ENCODE data around the gene TGFB2. TPM values are rescaled to one million over a fixed set of nuclear protein-coding genes. Genes with fewer than 3 reads are reported as not detected.
A peak's percentile ranks its signal among the peaks of the same experiment; 100 is the strongest.

Gene TGFB2
- total and polyA plus RNA-seq, 8 donors, result 0.35 to 13.6 (median 2.3) TPM; not detected in 1

GRCh38 chr1:218374401-218375353, 29.5 kb downstream of the TGFB2 start:
- Histone ChIP-seq H3K4me3 (no peak overlapping the region), H3K4me1 (peaks cover 0 to 54% (median 34%) of the 10 kb centered on the region in 4 donors), H3K36me3 (no peaks in the 10 kb centered on the region), H3K27me3 (no peaks in the 10 kb centered on the region), H3K9me3 (no peaks in the 10 kb centered on the region), H3K27ac (peak overlapping the region in 4 of 5 donors; percentile 11 to 66 (median 31))
- no peak for DNase-seq
- intact Hi-C loops (cut with DNase I; ENCODE audit: low total_unique reads), result no loop called here
- TF ChIP-seq CTCF (IDR thresholded peaks at IDR 0.05) (no peak), EP300 (IDR thresholded peaks at IDR 0.05) (no peak), POLR2AphosphoS5 (IDR thresholded peaks at IDR 0.05) (no peak), POLR2A (IDR thresholded peaks at IDR 0.05) (no peak)
- WGBS, 5 donors, result 32 to 42% (median 41%) methylated on average over 7 of the region's 7 CpGs

GRCh38 chr1:218376722-218377121, 31.6 kb downstream of the TGFB2 start:
- Histone ChIP-seq H3K4me3 (no peak overlapping the region), H3K36me3 (no peaks in the 10 kb centered on the region), H3K27ac (no peak overlapping the region), H3K9me3 (no peaks in the 10 kb centered on the region), H3K4me1 (peaks cover 6 to 64% (median 37%) of the 10 kb centered on the region in 4 donors), H3K27me3 (no peaks in the 10 kb centered on the region)
- TF ChIP-seq POLR2AphosphoS5 (IDR thresholded peaks at IDR 0.05), result no peak
- no peak for TF ChIP-seq POLR2A (IDR thresholded peaks at IDR 0.05)
- TF ChIP-seq CTCF (IDR thresholded peaks at IDR 0.05), result no peak
- no peak for TF ChIP-seq EP300 (IDR thresholded peaks at IDR 0.05)
- no peak for DNase-seq
- intact Hi-C loops (cut with DNase I; ENCODE audit: low total_unique reads), result no loop called here
- WGBS, 5 donors, result 61 to 80% (median 74%) methylated on average over 2 of the region's 2 CpGs

- DNase-seq, result no peak
- Histone ChIP-seq H3K27me3 (no peaks in the 10 kb centered on the region), H3K27ac (no peak overlapping the region), H3K36me3 (no peaks in the 10 kb centered on the region), H3K4me3 (no peak overlapping the region), H3K4me1 (peaks cover 6 to 59% (median 32%) of the 10 kb centered on the region in 4 donors), H3K9me3 (no peaks in the 10 kb centered on the region)
- intact Hi-C loops (cut with DNase I; ENCODE audit: low total_unique reads), result no loop called here
- no peak for TF ChIP-seq CTCF (IDR thresholded peaks at IDR 0.05)
- no peak for TF ChIP-seq POLR2AphosphoS5 (IDR thresholded peaks at IDR 0.05)
- TF ChIP-seq POLR2A (IDR thresholded peaks at IDR 0.05), result no peak
- no peak for TF ChIP-seq EP300 (IDR thresholded peaks at IDR 0.05)
- WGBS, 5 donors, result 44 to 60% (median 57%) methylated on average over 4 of the region's 4 CpGs
Measured at GRCh38 chr1:218377143-218377660, 32.1 kb downstream of the TGFB2 start.

GRCh38 chr1:218380125-218380977, 35.2 kb downstream of the TGFB2 start:
- H3K27ac ChIP-seq, result no peak overlapping the region
- H3K4me1 ChIP-seq, result peaks cover 6 to 36% (median 19%) of the 10 kb centered on the region in 4 donors
- TF ChIP-seq POLR2A (IDR thresholded peaks at IDR 0.05), result no peak
- no peak for TF ChIP-seq CTCF (IDR thresholded peaks at IDR 0.05)
- no peak for TF ChIP-seq EP300 (IDR thresholded peaks at IDR 0.05)
- TF ChIP-seq POLR2AphosphoS5 (IDR thresholded peaks at IDR 0.05), result peak in 1 of 3 donors; percentile 49
- no peaks in the 10 kb centered on the region for H3K27me3 ChIP-seq
- peak; percentile 54 to 66 for DNase-seq
- no peak overlapping the region for H3K4me3 ChIP-seq
- no peaks in the 10 kb centered on the region for H3K9me3 ChIP-seq
- intact Hi-C loops (cut with DNase I; ENCODE audit: low total_unique reads), result no loop called here
- H3K36me3 ChIP-seq, result no peaks in the 10 kb centered on the region
- 27 to 62% (median 41%) methylated on average over 7 of the region's 7 CpGs for WGBS, 5 donors

All from stomach (tissue), 9 donors.